K562 (cell line): ENCODE data around the gene NT5DC4. TPM values are rescaled to one million over a fixed set of nuclear protein-coding genes. Genes with fewer than 3 reads are reported as not detected.

Source experiments
- ARID3B ChIP-seq: fragments of 250-450 bp; sonication (Bioruptor Pico); IDR thresholded peaks from 2 replicates; pipeline ENCODE4 v1.4.0; 2020; ENCODE audit warnings: borderline replicate concordance
- BRCA1 ChIP-seq, 2 experiments: fragments of 450-650 bp in 1 of 2; sonication (generic) in 1 of 2; formaldehyde crosslinking in 1 of 2; IDR thresholded peaks; 2 replicates each; pipeline versions ENCODE4 v1.5.0 to v1.6.1; 2017 to 2020; ENCODE audit warnings: mild to moderate bottlenecking in 1 of 2, missing genetic modification reagents in 1 of 2
- BRD9 ChIP-seq: fragments of 450-650 bp; IDR thresholded peaks from 2 replicates; pipeline ENCODE4 v1.6.1; 2018; ENCODE audit warnings: low read depth; ENCODE audit not compliant: partially characterized antibody
- C11orf30 ChIP-seq: fragments of 450-650 bp; IDR thresholded peaks from 2 replicates; pipeline ENCODE4 v1.6.1; 2016; ENCODE audit warnings: low read depth, mild to moderate bottlenecking
- DIDO1 ChIP-seq: fragments of 450-650 bp; IDR thresholded peaks from 2 replicates; pipeline ENCODE4 v1.6.1; 2016; ENCODE audit warnings: low read depth, missing biosample characterization, missing genetic modification characterization
- DLX4 ChIP-seq: fragments of 250-450 bp; sonication (Bioruptor Pico); IDR thresholded peaks from 2 replicates; pipeline ENCODE4 v1.6.1; 2021; ENCODE audit warnings: mild to moderate bottlenecking
- RNF2 ChIP-seq: sonication (generic); IDR thresholded peaks from 2 replicates; pipeline ENCODE4 v1.6.1; 2016
- polyA plus RNA-seq, 8 experiments: library from polyadenylated mRNA; depleted of rRNA in 4 of 8; stranded (reverse) in 5 of 8; unstranded in 3 of 8; fragments of >200 nt; fragmentation: Nextera tagmentation in 2 of 8; fragmentation: Illumina TruSeq in 1 of 8; extraction: Ambion mirVana in 2 of 8; extraction: Trizol in 1 of 8; gene quantifications; 2 replicates each; pipeline versions ENCODE4 v1.2.1 to v1.2.3, GENCODE V29; 2011 to 2014; ENCODE audit warnings: inconsistent platforms in 1 of 8, missing spikeins in 1 of 8
- total RNA-seq, 7 experiments: library from RNA; depleted of rRNA in 6 of 7; stranded (reverse); fragments of >200 nt in 6 of 7; fragmentation: Illumina TruSeq in 2 of 7; extraction: Trizol in 2 of 7; gene quantifications; 2 replicates each; pipeline versions ENCODE4 v1.2.1 to v1.2.3, GENCODE V29; 2011 to 2021; ENCODE audit warnings: low replicate concordance in 1 of 7
- TF ChIP-seq, protein P1 (sequence below), 2 experiments: fragments of 200-800 bp in 1 of 2; sonication (Bioruptor generic) in 1 of 2; sonication (generic) in 1 of 2; formaldehyde crosslinking in 1 of 2; IDR thresholded peaks in 1 of 2; conservative IDR thresholded peaks in 1 of 2; 2 replicates each; pipeline versions ENCODE4 v1.5.0 to v1.6.1; 2016 to 2020; ENCODE audit warnings: missing compliant biosample characterization in 1 of 2, missing genetic modification characterization in 1 of 2, missing genetic modification reagents in 1 of 2

The NT5DC4 gene
- total and polyA plus RNA-seq, 9 of the 15 experiments (the other 6 are each of a cell fraction or from before 2014, with no cell fraction given) = 0.44 to 6.9 (median 2.5) TPM

DNA sequence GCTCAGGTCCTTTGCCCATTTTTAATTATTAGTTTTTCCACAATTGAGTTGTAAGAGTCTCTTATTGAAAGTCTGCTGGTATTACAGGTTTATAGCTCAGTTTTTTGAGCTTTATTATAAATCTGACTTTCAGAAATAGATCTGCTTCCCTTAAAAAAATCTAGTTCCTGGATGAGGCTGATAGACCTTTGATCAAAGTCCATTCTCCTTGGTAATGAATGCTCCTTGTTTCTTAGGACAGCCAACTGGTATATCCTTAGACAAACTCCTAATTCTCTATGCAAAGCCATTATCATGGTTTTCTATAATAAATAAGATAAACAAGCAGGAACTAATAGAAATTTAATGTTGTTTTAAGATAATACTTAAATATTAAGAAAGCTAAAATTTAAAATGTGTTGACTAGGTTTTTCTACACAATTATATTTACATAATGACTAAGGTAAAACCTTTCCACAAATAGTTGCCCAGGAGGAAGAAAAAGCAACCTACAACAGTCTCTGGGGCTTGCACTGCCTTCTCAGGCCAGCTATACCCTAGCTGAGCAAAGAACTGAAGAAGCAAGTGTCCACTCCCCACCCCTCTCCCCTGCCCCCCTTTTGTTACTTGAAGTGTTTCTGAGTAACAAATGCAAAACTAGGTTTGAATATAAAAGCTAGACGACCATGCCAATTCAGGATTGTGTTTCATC is 16.9 kb downstream of the NT5DC4 start (continued):
- no peak for TF ChIP-seq DLX4 (CRISPR knock-in tag)
- TF ChIP-seq BRCA1 (IDR thresholded peaks at IDR 0.05) = no peak
- TF ChIP-seq BRCA1 (CRISPR knock-in tag; IDR thresholded peaks at IDR 0.05) = no peak
- no peak for TF ChIP-seq C11orf30
- TF ChIP-seq BRD9 = no peak
- no peak for TF ChIP-seq ARID3B (CRISPR knock-in tag)
- TF ChIP-seq RNF2 = no peak
- no peak for TF ChIP-seq DIDO1 (tag)
- TF ChIP-seq, protein P1, sequence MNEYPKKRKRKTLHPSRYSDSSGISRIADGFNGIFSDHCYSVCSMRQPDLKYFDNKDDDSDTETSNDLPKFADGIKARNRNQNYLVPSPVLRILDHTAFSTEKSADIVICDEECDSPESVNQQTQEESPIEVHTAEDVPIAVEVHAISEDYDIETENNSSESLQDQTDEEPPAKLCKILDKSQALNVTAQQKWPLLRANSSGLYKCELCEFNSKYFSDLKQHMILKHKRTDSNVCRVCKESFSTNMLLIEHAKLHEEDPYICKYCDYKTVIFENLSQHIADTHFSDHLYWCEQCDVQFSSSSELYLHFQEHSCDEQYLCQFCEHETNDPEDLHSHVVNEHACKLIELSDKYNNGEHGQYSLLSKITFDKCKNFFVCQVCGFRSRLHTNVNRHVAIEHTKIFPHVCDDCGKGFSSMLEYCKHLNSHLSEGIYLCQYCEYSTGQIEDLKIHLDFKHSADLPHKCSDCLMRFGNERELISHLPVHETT (CRISPR knock-in tag; conservative IDR thresholded peaks at IDR 0.05 in 1 of 2, IDR thresholded peaks at IDR 0.05 in 1 of 2) = no peak
